IPS-15b (cell line): ENCODE measurements around the gene CYYR1.

Experiments
- H3K27me3 ChIP-seq: one replicate; pipeline ENCODE4 v1.6.1; 2013; ENCODE audit warnings: low read length; ENCODE audit not compliant: control insufficient read depth, insufficient read depth
- H3K36me3 ChIP-seq: one replicate; pipeline ENCODE4 v1.6.1; 2013; ENCODE audit warnings: low read length; ENCODE audit not compliant: control insufficient read depth, insufficient read depth
- H3K4me1 ChIP-seq: one replicate; pipeline ENCODE4 v1.6.1; 2013; ENCODE audit warnings: mild to moderate bottlenecking, low read length; ENCODE audit not compliant: control insufficient read depth, insufficient read depth
- H3K4me3 ChIP-seq: one replicate; pipeline ENCODE4 v1.5.1; 2013; ENCODE audit warnings: low read depth, low read length
- H3K9ac ChIP-seq: one replicate; pipeline ENCODE4 v1.6.1; 2013; ENCODE audit warnings: low read depth, mild to moderate bottlenecking, low read length
- H3K9me3 ChIP-seq: one replicate; pipeline ENCODE4 v1.6.1; 2013; ENCODE audit warnings: mild to moderate bottlenecking, low read length; ENCODE audit not compliant: control insufficient read depth, insufficient read depth

Gene CYYR1

GRCh38 chr21:26550326-26550725, 22.8 kb downstream of the CYYR1 start:
- no peaks in the 10 kb centered on the region for H3K36me3 ChIP-seq
- H3K4me1 ChIP-seq, result no peaks in the 10 kb centered on the region
- H3K27me3 ChIP-seq, result no peaks in the 10 kb centered on the region
- H3K9ac ChIP-seq, result no peak overlapping the region
- H3K4me3 ChIP-seq, result no peak overlapping the region
- no peaks in the 10 kb centered on the region for H3K9me3 ChIP-seq

- no peaks in the 10 kb centered on the region for H3K4me1 ChIP-seq
- H3K36me3 ChIP-seq, result no peaks in the 10 kb centered on the region
- no peaks in the 10 kb centered on the region for H3K9me3 ChIP-seq
- no peaks in the 10 kb centered on the region for H3K27me3 ChIP-seq
- H3K4me3 ChIP-seq, result no peak overlapping the region
- no peak overlapping the region for H3K9ac ChIP-seq
Measured at GRCh38 chr21:26546446-26547097, 26.5 kb downstream of the CYYR1 start.

- H3K4me1 ChIP-seq, result no peaks in the 10 kb centered on the region
- H3K4me3 ChIP-seq, result no peak overlapping the region
- H3K27me3 ChIP-seq, result no peaks in the 10 kb centered on the region
- no peaks in the 10 kb centered on the region for H3K36me3 ChIP-seq
- H3K9ac ChIP-seq, result no peak overlapping the region
- H3K9me3 ChIP-seq, result no peaks in the 10 kb centered on the region
Measured at GRCh38 chr21:26544201-26544775, 28.8 kb downstream of the CYYR1 start.

GRCh38 chr21:26540651-26541050, 32.4 kb downstream of the CYYR1 start:
- no peak overlapping the region for H3K4me3 ChIP-seq
- no peaks in the 10 kb centered on the region for H3K9me3 ChIP-seq
- no peaks in the 10 kb centered on the region for H3K27me3 ChIP-seq

GRCh38 chr21:26539566-26539965, 33.5 kb downstream of the CYYR1 start:
- H3K9me3 ChIP-seq, result no peaks in the 10 kb centered on the region
- no peak overlapping the region for H3K9ac ChIP-seq

More at GRCh38 chr21:26540651-26541050, 32.4 kb downstream of the CYYR1 start:
- Histone ChIP-seq H3K9ac (no peak overlapping the region), H3K36me3 (no peaks in the 10 kb centered on the region), H3K4me1 (no peaks in the 10 kb centered on the region)

GRCh38 chr21:26534517-26534916, 38.6 kb downstream of the CYYR1 start:
- no peak overlapping the region for H3K9ac ChIP-seq
- H3K4me3 ChIP-seq, result no peak overlapping the region
- no peaks in the 10 kb centered on the region for H3K9me3 ChIP-seq
- no peaks in the 10 kb centered on the region for H3K27me3 ChIP-seq
- no peaks in the 10 kb centered on the region for H3K4me1 ChIP-seq
- no peaks in the 10 kb centered on the region for H3K36me3 ChIP-seq

More at GRCh38 chr21:26539566-26539965, 33.5 kb downstream of the CYYR1 start:
- Histone ChIP-seq H3K36me3 (no peaks in the 10 kb centered on the region), H3K4me1 (no peaks in the 10 kb centered on the region), H3K4me3 (no peak overlapping the region), H3K27me3 (no peaks in the 10 kb centered on the region)

GRCh38 chr21:26532208-26532607, 40.9 kb downstream of the CYYR1 start:
- no peak overlapping the region for H3K4me3 ChIP-seq
- no peaks in the 10 kb centered on the region for H3K27me3 ChIP-seq
- H3K9me3 ChIP-seq, result no peaks in the 10 kb centered on the region
- H3K9ac ChIP-seq, result no peak overlapping the region
- no peaks in the 10 kb centered on the region for H3K36me3 ChIP-seq
- H3K4me1 ChIP-seq, result no peaks in the 10 kb centered on the region

- Histone ChIP-seq H3K4me1 (no peaks in the 10 kb centered on the region), H3K9me3 (no peaks in the 10 kb centered on the region), H3K4me3 (no peak overlapping the region), H3K27me3 (no peaks in the 10 kb centered on the region), H3K36me3 (no peaks in the 10 kb centered on the region), H3K9ac (no peak overlapping the region)
Measured at GRCh38 chr21:26529526-26529925, 43.6 kb downstream of the CYYR1 start.

- Histone ChIP-seq H3K9ac (no peak overlapping the region), H3K9me3 (no peaks in the 10 kb centered on the region), H3K4me1 (no peaks in the 10 kb centered on the region), H3K27me3 (no peaks in the 10 kb centered on the region), H3K4me3 (no peak overlapping the region), H3K36me3 (no peaks in the 10 kb centered on the region)
Measured at GRCh38 chr21:26528882-26529281, 44.2 kb downstream of the CYYR1 start.

GRCh38 chr21:26522704-26523103, 50.4 kb downstream of the CYYR1 start:
- Histone ChIP-seq H3K9ac (no peak overlapping the region), H3K4me3 (no peak overlapping the region), H3K27me3 (no peaks in the 10 kb centered on the region), H3K36me3 (no peaks in the 10 kb centered on the region), H3K9me3 (no peaks in the 10 kb centered on the region), H3K4me1 (no peaks in the 10 kb centered on the region)

- no peaks in the 10 kb centered on the region for H3K9me3 ChIP-seq
- H3K4me1 ChIP-seq, result no peaks in the 10 kb centered on the region
- H3K27me3 ChIP-seq, result no peaks in the 10 kb centered on the region
- no peaks in the 10 kb centered on the region for H3K36me3 ChIP-seq
- no peak overlapping the region for H3K9ac ChIP-seq
- H3K4me3 ChIP-seq, result no peak overlapping the region
Measured at GRCh38 chr21:26519142-26519541, 53.9 kb downstream of the CYYR1 start.

- no peaks in the 10 kb centered on the region for H3K9me3 ChIP-seq
- no peak overlapping the region for H3K4me3 ChIP-seq
- H3K36me3 ChIP-seq, result no peaks in the 10 kb centered on the region
- peaks cover 9% of the 10 kb centered on the region for H3K4me1 ChIP-seq
- H3K27me3 ChIP-seq, result no peaks in the 10 kb centered on the region
- no peak overlapping the region for H3K9ac ChIP-seq
Measured at GRCh38 chr21:26515257-26515656, 57.8 kb downstream of the CYYR1 start.
